IMR-90 (cell line): ENCODE data around the gene FCN1. TPM values are rescaled to one million over a fixed set of nuclear protein-coding genes. Genes with fewer than 3 reads are reported as not detected.

ENCODE experiments used
- ATAC-seq: fragments of 200-7000 bp; cut with Tn5 transposase; 2 replicates; pipeline ENCODE4 v1.9.1; 2020; ENCODE audit warnings: low read depth, mild to moderate bottlenecking, moderate library complexity
- BruUV-seq: library from RNA; stranded (reverse); fragments of 400-500 nt; replicated peaks from 2 replicates; lab custom pipeline; 2021; lab: Mats Ljungman, UMichigan
- CTCF ChIA-PET: fragments of 300-600 bp; formaldehyde crosslinking; extraction: SDS; loops from one replicate; lab custom pipeline; 2021; ENCODE audit warnings: antibody characterized with exemption; lab: Yijun Ruan, JAX
- POLR2A ChIA-PET: fragments of 300-600 bp; sonication (Branson Sonifier 250); formaldehyde crosslinking; loops from one replicate; lab custom pipeline; 2022; ENCODE audit warnings: antibody characterized with exemption; ENCODE audit not compliant: unreplicated experiment; lab: Charles Lee
- DNase-seq: peaks from one replicate; pipeline ENCODE4 v3.0.0; 2013
- H2AFZ ChIP-seq: replicated peaks from 2 replicates; pipeline ENCODE3; 2013; ENCODE audit warnings: low read length, mild to moderate bottlenecking; ENCODE audit not compliant: poor library complexity
- H2AK5ac ChIP-seq: 2 replicates; pipeline ENCODE4 v1.6.1; 2013; ENCODE audit warnings: low read depth, low read length, inconsistent platforms
- H2AK9ac ChIP-seq: replicated peaks from 2 replicates; pipeline ENCODE3; 2013; ENCODE audit warnings: mild to moderate bottlenecking, low read depth, low read length, moderate library complexity; ENCODE audit not compliant: poor library complexity
- H2BK120ac ChIP-seq: 2 replicates; pipeline ENCODE4 v1.6.1; 2013; ENCODE audit warnings: low read depth, low read length, inconsistent platforms
- H2BK15ac ChIP-seq: 3 replicates; pipeline ENCODE4 v1.6.1; 2013; ENCODE audit warnings: low read depth, low read length, inconsistent platforms
- H2BK20ac ChIP-seq: 2 replicates; pipeline ENCODE4 v1.6.1; 2013; ENCODE audit warnings: low read depth, mild to moderate bottlenecking, inconsistent platforms, low read length, moderate library complexity
- H2BK5ac ChIP-seq: 2 replicates; pipeline ENCODE4 v1.6.1; 2013; ENCODE audit warnings: mild to moderate bottlenecking, low read depth, low read length, inconsistent platforms; ENCODE audit not compliant: poor library complexity, severe bottlenecking
- H3K14ac ChIP-seq: replicated peaks from 2 replicates; pipeline ENCODE4 v1.6.1; 2013; ENCODE audit warnings: low read depth, low read length, inconsistent platforms
- H3K18ac ChIP-seq: 2 replicates; pipeline ENCODE4 v1.6.1; 2013; ENCODE audit warnings: low read depth, low read length, control low read depth
- H3K23ac ChIP-seq: 2 replicates; pipeline ENCODE4 v1.6.1; 2013; ENCODE audit warnings: low read depth, low read length, inconsistent platforms
- H3K27ac ChIP-seq: 2 replicates; pipeline ENCODE4 v1.5.1; 2013; ENCODE audit warnings: mild to moderate bottlenecking, control low read depth, low read length; ENCODE audit not compliant: insufficient read depth
- H3K27me3 ChIP-seq: 2 replicates; pipeline ENCODE4 v1.6.1; 2013; ENCODE audit warnings: low read length; ENCODE audit not compliant: control insufficient read depth, insufficient read depth
- H3K36me3 ChIP-seq: 2 replicates; pipeline ENCODE4 v1.6.1; 2013; ENCODE audit warnings: low read length, mixed read lengths; ENCODE audit not compliant: control insufficient read depth, insufficient read depth
- H3K4ac ChIP-seq: 2 replicates; pipeline ENCODE4 v1.6.1; 2013; ENCODE audit warnings: low read depth, low read length, inconsistent platforms
- H3K4me1 ChIP-seq: 2 replicates; pipeline ENCODE4 v1.6.1; 2013; ENCODE audit warnings: low read length, mixed read lengths; ENCODE audit not compliant: control insufficient read depth, insufficient read depth
- H3K4me2 ChIP-seq: 2 replicates; pipeline ENCODE4 v1.6.1; 2013; ENCODE audit warnings: low read depth, mild to moderate bottlenecking, control low read depth, low read length, moderate library complexity
- H3K4me3 ChIP-seq: 2 replicates; pipeline ENCODE4 v1.5.1; 2013; ENCODE audit warnings: low read depth, mild to moderate bottlenecking, control low read depth, low read length, moderate library complexity; ENCODE audit not compliant: insufficient read depth
- H3K56ac ChIP-seq: 2 replicates; pipeline ENCODE4 v1.6.1; 2013; ENCODE audit warnings: low read length, inconsistent platforms; ENCODE audit not compliant: insufficient read depth; ENCODE audit errors: extremely low read depth
- H3K79me1 ChIP-seq, 2 experiments: 2 replicates each; pipeline ENCODE4 v1.6.1; 2013; ENCODE audit warnings: low read length in 2 of 2, inconsistent platforms in 1 of 2, low read depth in 1 of 2
- H3K9ac ChIP-seq: 2 replicates; pipeline ENCODE4 v1.6.1; 2013; ENCODE audit warnings: low read depth, low read length, control low read depth
- H3K9me1 ChIP-seq: 2 replicates; pipeline ENCODE4 v1.6.1; 2013; ENCODE audit warnings: low read length, inconsistent platforms; ENCODE audit not compliant: insufficient read depth
- H3K9me3 ChIP-seq: 2 replicates; pipeline ENCODE4 v1.6.1; 2013; ENCODE audit warnings: low read length; ENCODE audit not compliant: control insufficient read depth, insufficient read depth
- H4K20me1 ChIP-seq: 2 replicates; pipeline ENCODE4 v1.6.1; 2013; ENCODE audit warnings: low read length, inconsistent platforms; ENCODE audit not compliant: insufficient read depth
- H4K5ac ChIP-seq: 2 replicates; pipeline ENCODE4 v1.6.1; 2013; ENCODE audit warnings: mild to moderate bottlenecking, low read depth, low read length, control low read depth
- H4K8ac ChIP-seq, 2 experiments: 2 replicates each; pipeline ENCODE4 v1.6.1; 2013; ENCODE audit warnings: low read depth in 2 of 2, low read length in 2 of 2, control low read depth in 1 of 2, inconsistent platforms in 1 of 2
- H4K91ac ChIP-seq: 2 replicates; pipeline ENCODE4 v1.6.1; 2013; ENCODE audit warnings: low read depth, low read length, inconsistent platforms; ENCODE audit not compliant: insufficient read depth
- BHLHE40 ChIP-seq: fragments of 150-350 bp; IDR thresholded peaks from 2 replicates; pipeline ENCODE4 v1.6.1; 2016; ENCODE audit warnings: mild to moderate bottlenecking, low read depth, low read length
- CEBPB ChIP-seq: IDR thresholded peaks from 2 replicates; pipeline ENCODE4 v1.6.1; 2012; ENCODE audit warnings: low read depth, low read length, improper control_type of control experiment
- CHD1 ChIP-seq: IDR thresholded peaks from 2 replicates; pipeline ENCODE4 v1.6.1; 2012; ENCODE audit warnings: low read depth, low read length, improper control_type of control experiment
- CTCF ChIP-seq: conservative IDR thresholded peaks from 2 replicates; pipeline ENCODE4 v1.5.1; 2012; ENCODE audit warnings: mild to moderate bottlenecking, low read depth, low read length, improper control_type of control experiment
- ELK1 ChIP-seq: fragments of 150-350 bp; IDR thresholded peaks from 2 replicates; pipeline ENCODE4 v1.6.1; 2016; ENCODE audit warnings: low read depth, mild to moderate bottlenecking, low read length, moderate library complexity, borderline replicate concordance
- FOS ChIP-seq: fragments of 150-350 bp; IDR thresholded peaks from 2 replicates; pipeline ENCODE4 v1.6.1; 2016; ENCODE audit warnings: low read depth, low read length
- MAFK ChIP-seq: IDR thresholded peaks from 2 replicates; pipeline ENCODE4 v1.6.1; 2012; ENCODE audit warnings: low read depth, low read length, improper control_type of control experiment
- MAZ ChIP-seq: IDR thresholded peaks from 2 replicates; pipeline ENCODE4 v1.6.1; 2012; ENCODE audit warnings: low read depth, mild to moderate bottlenecking, low read length, improper control_type of control experiment, moderate library complexity, borderline replicate concordance
- MXI1 ChIP-seq: IDR thresholded peaks from 2 replicates; pipeline ENCODE4 v1.6.1; 2012; ENCODE audit warnings: low read depth, mild to moderate bottlenecking, low read length, moderate library complexity, borderline replicate concordance
- NFE2L2 ChIP-seq: fragments of 150-350 bp; IDR thresholded peaks from 2 replicates; pipeline ENCODE4 v1.6.1; 2016; ENCODE audit warnings: low read depth, mild to moderate bottlenecking, low read length
- POLR2A ChIP-seq: IDR thresholded peaks from 2 replicates; pipeline ENCODE4 v1.6.1; 2012; ENCODE audit warnings: mild to moderate bottlenecking, low read depth, low read length
- RAD21 ChIP-seq: IDR thresholded peaks from 2 replicates; pipeline ENCODE4 v1.6.1; 2012; ENCODE audit warnings: low read length, improper control_type of control experiment
- RFX5 ChIP-seq: IDR thresholded peaks from 2 replicates; pipeline ENCODE4 v1.8.0; 2012; ENCODE audit warnings: low read depth, mild to moderate bottlenecking, low read length, moderate library complexity
- SMC3 ChIP-seq: fragments of 150-350 bp; IDR thresholded peaks from 2 replicates; pipeline ENCODE4 v1.6.1; 2016; ENCODE audit warnings: low read depth, mild to moderate bottlenecking, antibody characterized with exemption, low read length, moderate library complexity
- USF2 ChIP-seq: fragments of 150-350 bp; IDR thresholded peaks from 2 replicates; pipeline ENCODE4 v1.6.1; 2017; ENCODE audit warnings: mild to moderate bottlenecking, antibody characterized with exemption, low read length, low read depth
- WGBS, 2 experiments: methylation state at CpG; one replicate each; pipeline versions ENCODE4 v1.1.5 to v1.1.7; 2013; ENCODE audit warnings: missing lambda C conversion rate in 2 of 2; ENCODE audit not compliant: insufficient read length in 1 of 2; ENCODE audit errors: extremely low coverage in 2 of 2; 5-methylcytosine and 5-hydroxymethylcytosine counted together
- dilution Hi-C: fragments of 300-500 bp; cut with HindIII; formaldehyde crosslinking; loops from one replicate; pipeline ENCODE4 v1.14.3; 2018; ENCODE audit warnings: low sequenced_read_pairs; ENCODE audit not compliant: unreplicated experiment
- in situ Hi-C: fragments of 300-500 bp; cut with MboI; formaldehyde crosslinking; loops from 3 replicates; pipeline ENCODE4 v1.14.3; 2019; ENCODE audit warnings: low sequenced_read_pairs, inconsistent platforms, mixed read lengths
- intact Hi-C: fragments of 100-400 bp; cut with micrococcal nuclease; formaldehyde crosslinking; loops from 2 replicates; pipeline ENCODE4 v1.10.0; 2022
- polyA plus RNA-seq, 3 experiments: library from polyadenylated mRNA; depleted of rRNA; stranded (reverse); fragments of >200 nt; gene quantifications; 2 replicates each; pipeline ENCODE4 v1.2.3, GENCODE V29; 2012; ENCODE audit warnings: low replicate concordance in 1 of 3
- total RNA-seq: library from RNA; depleted of rRNA; stranded (reverse); fragments of >200 nt; gene quantifications from 2 replicates; pipeline ENCODE4 v1.2.3, GENCODE V29; 2012

The FCN1 gene
- total and polyA plus RNA-seq, 2 of the 4 experiments (the other 2 are of a cell fraction), result not detected

GRCh38 chr9:134930398-134930797 lies 12.7 kb upstream of the FCN1 start:
- ChIA-PET POLR2A (no interaction called here), CTCF (no interaction called here)
- Histone ChIP-seq H3K79me1 (no peaks in the 10 kb centered on the region), H3K4ac (no peak overlapping the region), H2AFZ (no peak overlapping the region), H3K27me3 (peaks cover 37% of the 10 kb centered on the region), H2AK9ac (no peak overlapping the region), H2BK15ac (no peak overlapping the region), H3K4me2 (no peak overlapping the region), H4K8ac (no peak overlapping the region), H3K9ac (no peak overlapping the region), H3K4me3 (no peak overlapping the region), H3K23ac (no peak overlapping the region), H2BK20ac (no peak overlapping the region), H3K4me1 (no peaks in the 10 kb centered on the region), H4K20me1 (no peaks in the 10 kb centered on the region), H2BK120ac (no peak overlapping the region), H2AK5ac (no peak overlapping the region), H3K27ac (no peak overlapping the region), H3K36me3 (no peaks in the 10 kb centered on the region), H3K18ac (no peak overlapping the region), H4K5ac (no peak overlapping the region), H3K56ac (no peak overlapping the region), H3K9me1 (no peaks in the 10 kb centered on the region), H3K14ac (no peak overlapping the region), H4K91ac (no peak overlapping the region), H3K9me3 (no peaks in the 10 kb centered on the region), H2BK5ac (no peak overlapping the region)
- intact Hi-C loops (no loop called here), in situ Hi-C loops (no loop called here), dilution Hi-C loops (no loop called here)
- TF ChIP-seq CTCF (no peak), MAFK (no peak), FOS (no peak), CHD1 (no peak), RFX5 (no peak), ELK1 (no peak), POLR2A (no peak), CEBPB (no peak), USF2 (no peak), SMC3 (no peak), RAD21 (no peak), NFE2L2 (no peak), BHLHE40 (no peak), MXI1 (no peak), MAZ (no peak)
- no peak for DNase-seq
- ATAC-seq, result no peak
- no TSS peak for BruUV-seq
- WGBS, 2 experiments, result no CpG with 5 or more reads among the region's 13 CpGs
